PFSK-1 (cell line): ENCODE results near the gene PTPN20.

Experiments
- FOXP2 ChIP-seq: optimal IDR thresholded peaks from 2 replicates; pipeline ENCODE3; 2011; ENCODE audit warnings: borderline replicate concordance, control low read depth, inconsistent platforms; ENCODE audit not compliant: insufficient read depth; ENCODE audit errors: extremely low read length, extremely low read depth
- POLR2AphosphoS5 ChIP-seq: IDR thresholded peaks from 2 replicates; pipeline ENCODE4 v1.6.1; 2012; ENCODE audit warnings: low read depth, mild to moderate bottlenecking, control low read depth, low read length, moderate library complexity
- REST ChIP-seq, 2 experiments: IDR thresholded peaks; 2 replicates each; pipeline versions ENCODE4 v1.6.1 to v1.8.0; 2011 to 2012; ENCODE audit warnings: low read depth in 2 of 2, low read length in 2 of 2, control low read depth in 1 of 2, inconsistent platforms in 1 of 2, mild to moderate bottlenecking in 1 of 2, moderate library complexity in 1 of 2; ENCODE audit not compliant: insufficient read depth in 1 of 2
- SIN3A ChIP-seq: IDR thresholded peaks from 2 replicates; pipeline ENCODE4 v1.6.1; 2012; ENCODE audit warnings: mild to moderate bottlenecking, low read length, moderate library complexity, borderline replicate concordance; ENCODE audit not compliant: insufficient read depth
- TAF1 ChIP-seq: IDR thresholded peaks from 2 replicates; pipeline ENCODE4 v1.6.1; 2012; ENCODE audit warnings: low read length, control low read depth, borderline replicate concordance; ENCODE audit not compliant: insufficient read depth

PTPN20 gene

DNA sequence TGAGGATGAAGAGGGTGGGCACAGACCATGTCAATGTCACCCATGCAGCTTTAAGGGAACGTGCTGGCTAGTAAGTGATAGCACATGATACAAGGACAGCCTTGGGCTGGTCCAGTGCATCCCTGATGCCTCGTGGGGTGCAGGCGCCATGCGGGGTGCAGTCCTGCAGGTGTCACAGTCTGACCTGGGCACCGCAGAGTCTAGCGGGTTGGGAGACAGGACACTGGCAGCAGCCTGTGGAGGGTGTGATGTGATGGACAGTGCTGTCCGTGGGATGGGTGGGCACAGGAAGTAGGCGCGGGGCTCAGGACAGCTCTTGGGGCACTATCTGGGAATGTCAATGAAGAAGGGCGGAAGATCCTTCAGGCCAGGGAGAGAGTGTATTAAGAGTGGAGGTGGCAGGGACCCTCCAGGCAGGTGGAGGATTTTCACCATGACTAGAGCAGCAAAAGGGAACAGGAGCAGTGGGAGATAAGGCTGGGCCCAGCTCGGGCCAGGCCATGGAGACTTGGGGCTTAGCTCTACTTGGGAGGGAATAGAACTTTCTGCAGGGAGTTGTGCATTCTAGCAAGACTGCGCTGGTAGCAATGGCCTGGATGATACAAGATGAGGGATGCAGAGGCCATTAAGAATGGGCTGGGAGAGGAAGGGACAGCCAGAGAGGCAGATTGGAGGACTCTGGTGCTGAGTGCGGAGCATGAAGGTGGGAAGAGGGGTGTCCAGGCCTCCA, 122.5 kb downstream of the PTPN20 start:
- TF ChIP-seq TAF1: no peak
- TF ChIP-seq POLR2AphosphoS5: no peak
- no peak for TF ChIP-seq FOXP2
- no peak for TF ChIP-seq REST (IDR thresholded peaks at IDR 0.05; ENCODE audit: insufficient read depth in 1 of 2, low read depth in 2 of 2, low read length in 2 of 2)
- no peak for TF ChIP-seq SIN3A

DNA sequence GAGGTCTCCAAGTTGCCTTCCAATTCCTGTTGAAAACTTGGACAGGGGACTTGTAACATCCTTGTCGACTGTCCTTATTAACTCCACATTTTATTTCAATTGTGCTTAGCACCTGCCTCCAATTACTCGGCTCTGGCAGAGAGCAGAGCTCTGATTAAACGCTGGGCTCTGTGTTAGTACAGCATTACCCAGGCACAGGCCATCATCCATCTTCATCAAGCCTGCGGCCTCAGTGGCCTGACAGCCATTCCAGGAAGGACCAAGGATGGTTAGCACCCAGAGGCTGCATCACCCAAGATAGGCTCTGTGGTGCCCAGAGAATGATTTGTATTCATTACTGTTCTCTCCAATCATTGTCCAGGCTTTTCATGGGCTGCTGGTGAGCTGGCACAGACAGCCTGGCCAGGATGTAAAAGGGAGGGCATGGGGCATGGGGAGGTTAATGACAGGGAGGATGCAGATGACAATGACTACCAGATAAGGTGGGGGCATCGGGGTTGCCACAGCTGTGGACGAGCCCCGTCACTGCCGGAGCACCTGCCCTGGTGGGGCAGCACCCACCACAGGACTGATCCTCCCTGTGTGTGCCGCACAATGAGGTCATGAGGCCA, 123.3 kb downstream of the PTPN20 start:
- TF ChIP-seq POLR2AphosphoS5: no peak

DNA sequence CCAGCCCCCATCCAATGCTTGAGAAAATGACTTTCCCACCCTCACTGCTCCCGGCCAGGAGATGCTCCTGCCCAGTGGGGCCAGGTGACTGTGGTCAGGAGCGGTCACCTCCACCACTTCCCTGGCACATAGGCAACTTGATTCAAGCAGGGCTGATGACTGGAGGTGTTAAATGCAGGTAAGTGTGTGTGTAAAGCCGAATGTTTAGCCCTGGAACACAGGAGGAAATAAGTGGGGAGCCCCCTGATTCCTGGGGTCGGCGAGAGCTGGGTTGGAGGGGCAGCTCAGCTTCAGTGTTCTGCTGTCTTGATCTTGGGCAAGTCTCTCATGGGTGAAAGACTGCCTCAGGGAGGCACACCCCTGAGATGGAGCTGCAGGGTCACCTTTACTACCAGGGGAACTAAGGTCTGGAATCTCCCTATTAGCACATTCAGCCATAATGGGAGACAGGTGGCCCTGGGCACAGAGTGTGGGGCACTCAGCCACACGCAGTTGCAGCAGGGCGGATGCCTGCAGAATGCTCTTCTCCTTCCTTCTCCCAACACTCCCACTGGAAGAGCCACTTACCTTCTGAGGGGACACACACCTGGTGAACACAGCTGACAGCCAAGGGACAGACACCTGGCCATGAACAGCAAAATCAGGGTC, 124.1 kb downstream of the PTPN20 start:
- TF ChIP-seq TAF1 (no peak), REST (IDR thresholded peaks at IDR 0.05; ENCODE audit: insufficient read depth in 1 of 2, low read depth in 2 of 2, low read length in 2 of 2) (no peak), FOXP2 (no peak), POLR2AphosphoS5 (no peak), SIN3A (no peak)

- TF ChIP-seq SIN3A (no peak), POLR2AphosphoS5 (no peak), TAF1 (no peak), FOXP2 (no peak), REST (IDR thresholded peaks at IDR 0.05; ENCODE audit: insufficient read depth in 1 of 2, low read depth in 2 of 2, low read length in 2 of 2) (no peak)
Measured at GRCh38 chr10:47035819-47036337, 124.7 kb downstream of the PTPN20 start.

DNA sequence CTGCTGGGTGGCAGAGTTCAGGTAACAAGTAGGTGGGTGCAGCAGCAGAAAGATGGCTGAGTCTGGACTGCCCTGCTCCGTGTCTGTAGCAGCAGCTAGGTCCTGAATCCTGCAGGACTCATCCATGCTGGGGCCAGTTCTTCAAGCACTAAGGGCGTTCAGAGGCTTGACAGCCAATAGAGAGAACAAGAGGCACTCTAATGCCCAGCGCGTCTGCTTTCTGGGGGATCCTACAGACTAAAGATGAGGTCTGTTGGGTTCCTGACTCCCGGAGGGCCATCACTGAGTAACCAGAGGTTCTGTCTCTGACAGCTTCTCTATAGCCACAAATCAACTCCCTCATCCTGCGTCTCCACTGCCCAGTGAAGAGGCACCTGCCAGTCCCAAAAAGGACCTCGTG, 125.5 kb downstream of the PTPN20 start:
- no peak for TF ChIP-seq SIN3A
- no peak for TF ChIP-seq FOXP2

DNA sequence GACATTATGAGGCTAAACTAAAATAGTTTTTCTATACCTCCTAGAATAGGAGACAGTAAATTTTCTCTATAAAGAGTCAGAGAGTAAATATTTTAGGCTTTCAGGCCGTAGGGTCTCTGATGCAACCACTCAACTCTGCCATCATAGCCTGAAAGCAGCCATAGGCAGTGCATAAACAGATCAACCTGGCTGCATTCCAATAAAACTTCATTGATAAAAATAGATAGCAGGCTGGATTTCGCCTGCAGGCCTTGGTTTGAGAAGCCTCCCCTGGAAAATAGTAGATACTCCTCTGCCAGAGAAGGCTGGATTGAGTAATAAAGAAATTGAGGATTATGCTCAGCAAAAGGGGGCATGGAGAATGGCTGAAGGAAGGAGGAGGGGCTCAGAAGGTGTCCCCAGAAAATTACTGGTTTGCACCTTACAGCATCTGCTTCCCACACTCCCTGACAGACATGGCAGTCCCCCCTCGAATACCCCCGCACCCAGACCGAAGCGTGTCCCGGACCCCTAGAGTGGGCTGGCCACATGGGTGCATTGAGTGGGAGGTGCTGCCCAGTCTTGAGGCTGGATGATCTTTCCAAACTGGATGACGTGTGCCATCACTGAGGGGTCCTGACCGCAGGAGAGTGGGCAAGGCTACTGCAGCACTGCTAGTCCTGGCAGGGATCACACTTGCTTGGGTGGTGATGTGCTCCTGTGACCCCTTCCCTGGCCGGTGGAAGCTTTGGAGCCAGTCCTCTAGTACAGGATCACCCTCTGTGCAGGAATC, 126.6 kb downstream of the PTPN20 start:
- no peak for TF ChIP-seq TAF1
- no peak for TF ChIP-seq SIN3A
- TF ChIP-seq REST (IDR thresholded peaks at IDR 0.05; ENCODE audit: insufficient read depth in 1 of 2, low read depth in 2 of 2, low read length in 2 of 2): no peak
- TF ChIP-seq FOXP2: no peak
- TF ChIP-seq POLR2AphosphoS5: no peak
